Measurements from ENCODE around the gene TXN2.
"Not testable (repeated sequence)": the region's sequence is repeated elsewhere in the genome, so short reads cannot be mapped to it uniquely, and the experiment has no call there.

TXN2 gene

GRCh38 chr22:36481393-36482168, at the start of gene TXN2:
Gene TXN2 (minus strand): TSS chr22:36481640. CDS start chr22:36480837, 803 bp downstream.
- DNase-seq (ENCODE audit: low read depth): peak; percentile 91

DNA sequence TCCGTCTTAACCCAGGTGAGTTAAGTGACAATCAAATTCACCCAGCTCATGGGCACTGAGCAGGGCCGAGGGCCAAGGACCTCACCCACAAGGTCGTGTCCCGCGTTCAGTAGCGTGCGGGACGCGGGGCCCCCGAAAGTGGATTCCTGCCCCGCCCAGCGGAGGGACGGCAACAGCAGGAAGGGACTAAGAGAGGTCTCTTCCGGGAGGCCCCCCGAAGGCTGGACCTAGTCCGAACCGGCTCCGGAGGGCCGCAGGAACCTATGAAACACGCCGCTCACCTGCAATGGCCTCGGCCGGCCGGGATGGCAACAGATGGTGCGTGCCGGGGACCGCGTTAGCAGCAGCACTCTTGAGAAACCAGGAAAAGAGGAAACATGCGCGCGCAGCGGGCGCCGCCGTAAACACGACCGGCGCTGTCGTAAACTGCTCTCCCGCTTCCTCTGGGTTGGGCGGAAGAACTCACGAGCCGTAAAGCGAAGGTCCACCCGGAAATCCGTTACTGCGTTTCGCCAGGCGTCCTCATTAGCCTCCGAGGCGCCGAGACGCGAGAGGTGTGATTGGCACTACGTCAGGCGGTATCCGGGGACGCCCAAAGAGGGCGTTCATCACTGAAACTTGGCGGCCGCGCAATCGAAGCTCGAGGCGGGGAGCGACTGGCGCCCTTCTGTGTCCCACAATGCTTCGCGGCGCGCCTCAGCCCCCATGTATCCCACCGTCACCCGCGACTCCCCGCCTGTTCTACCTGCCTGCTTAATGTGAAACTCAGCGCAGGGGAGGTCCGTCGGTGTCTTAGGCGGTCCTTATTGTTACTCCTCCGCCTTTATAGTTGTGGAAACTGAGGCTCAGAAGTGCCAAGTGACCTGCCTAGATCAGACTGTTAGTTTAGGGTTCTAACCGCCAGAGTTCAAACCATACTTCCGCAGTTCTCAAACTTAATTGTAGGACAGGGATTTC, 47.6 kb upstream of the TXN2 start, which contains the start of gene EIF3D:
Gene EIF3D, minus strand, starts transcription at position 372 of the 957 bp plus-strand sequence. CDS start 3,045 bp downstream, outside the sequence.
- DNase-seq (ENCODE audit: low read depth): peak; percentile 96

GRCh38 chr22:36528341-36528740, 46.9 kb upstream of the TXN2 start:
- no peak for DNase-seq (ENCODE audit: low read depth)

DNA sequence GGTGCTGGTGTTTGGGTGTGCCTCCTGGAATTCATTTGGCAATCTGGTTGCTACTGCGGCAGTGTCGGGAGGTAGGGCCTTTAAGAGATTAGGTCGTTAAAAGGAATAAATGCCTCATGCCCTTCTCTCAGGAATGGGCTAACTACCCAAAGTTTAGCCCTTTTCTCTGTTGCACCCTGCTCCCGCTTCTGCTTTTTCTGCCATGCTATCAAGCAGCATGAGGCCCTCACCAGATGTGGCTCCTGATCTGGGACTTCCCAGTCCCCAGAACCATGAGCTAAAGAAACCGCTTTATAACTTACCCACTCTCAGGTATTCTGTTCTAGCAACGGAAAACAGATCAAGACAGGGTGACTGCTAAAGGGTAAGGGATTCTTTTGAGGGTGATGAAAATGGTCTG, 41.2 kb upstream of the TXN2 start:
- no peak for DNase-seq (ENCODE audit: low read depth)

- no peak for DNase-seq (ENCODE audit: low read depth)
Measured at GRCh38 chr22:36520423-36520822, 39.0 kb upstream of the TXN2 start.

DNA sequence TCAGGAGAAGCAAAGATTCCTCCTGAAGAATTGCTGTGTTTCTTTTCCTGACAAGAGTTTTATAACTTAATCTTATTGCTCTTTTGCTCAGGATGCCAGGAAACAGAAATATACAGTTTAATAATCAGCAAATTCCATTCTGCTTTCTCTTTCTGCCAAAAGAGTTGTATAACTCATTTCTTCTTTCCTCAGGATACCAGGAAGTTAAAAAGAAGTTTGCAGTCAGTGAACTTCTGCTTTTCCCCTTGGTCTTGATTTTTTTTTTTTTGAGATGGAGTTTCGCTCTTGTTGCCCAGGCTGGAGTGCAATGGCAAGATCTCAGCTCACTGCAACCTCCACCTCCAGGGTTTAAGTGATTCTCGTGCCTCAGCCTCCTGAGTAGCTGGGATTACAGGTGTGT, 38.5 kb upstream of the TXN2 start:
- not testable (repeated sequence) for DNase-seq (ENCODE audit: low read depth)

DNA sequence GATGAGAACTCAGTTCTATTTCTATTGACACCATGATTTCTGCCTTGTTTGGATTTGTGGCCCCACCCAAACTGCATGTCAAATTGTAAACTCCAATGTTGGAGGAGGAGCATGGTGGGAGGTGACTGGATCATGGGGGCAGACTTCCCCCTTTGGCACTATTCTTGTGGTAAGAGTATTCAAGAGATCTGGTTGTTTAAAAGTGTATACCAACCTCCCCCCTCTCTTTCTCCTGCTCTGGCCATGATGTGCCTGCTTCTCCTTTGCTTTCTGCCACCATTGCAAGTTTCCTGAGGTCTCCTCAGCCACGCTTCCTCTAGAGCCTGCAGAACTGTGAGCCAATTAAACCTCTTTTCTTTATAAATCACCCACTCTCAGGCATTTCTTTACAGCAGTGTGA, 33.3 kb upstream of the TXN2 start:
- no peak for DNase-seq (ENCODE audit: low read depth)

DNA sequence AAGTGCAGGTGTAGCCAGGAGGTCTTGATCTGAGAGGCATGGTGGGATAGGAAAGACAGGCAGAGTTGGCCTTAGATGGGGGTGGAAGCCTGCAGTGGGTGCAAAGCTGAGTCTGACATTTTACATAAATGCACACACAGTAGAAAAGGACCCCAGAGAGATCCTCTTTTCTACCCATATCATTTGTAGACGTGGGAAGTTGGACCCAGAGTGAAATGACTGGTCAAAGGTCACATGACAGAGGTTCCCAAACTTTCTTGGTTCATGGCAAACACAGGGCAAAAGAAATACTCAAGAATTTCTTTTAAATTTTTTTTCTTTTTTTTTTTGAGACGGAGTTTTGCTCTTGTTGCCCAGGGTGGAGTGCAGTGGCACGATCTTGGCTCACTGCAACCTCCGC, 31.6 kb upstream of the TXN2 start:
- no peak for DNase-seq (ENCODE audit: low read depth)

- no peak for DNase-seq (ENCODE audit: low read depth)
Measured at GRCh38 chr22:36512333-36512732, 30.9 kb upstream of the TXN2 start.

- DNase-seq (ENCODE audit: low read depth): no peak
Measured at GRCh38 chr22:36510966-36511881, 29.8 kb upstream of the TXN2 start.

DNA sequence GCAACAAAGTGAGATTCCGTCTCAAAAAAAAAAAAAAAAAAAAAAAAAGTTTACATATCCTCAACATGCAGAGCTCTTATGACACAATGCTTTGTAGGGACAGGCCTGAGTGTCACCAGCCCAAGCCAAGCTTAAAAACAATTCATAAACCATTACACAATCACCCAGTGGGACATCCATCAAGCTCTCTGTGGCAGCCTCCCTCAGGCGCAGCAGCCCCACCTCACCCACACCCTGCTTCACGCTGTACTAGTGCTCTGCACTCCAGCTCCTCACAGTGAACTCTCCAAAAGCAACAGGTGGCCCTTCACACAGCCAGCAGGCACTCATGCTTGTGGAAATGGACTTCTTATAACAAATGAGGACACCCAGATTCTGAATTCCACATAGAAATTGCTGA, 28.9 kb upstream of the TXN2 start:
- DNase-seq (ENCODE audit: low read depth): no peak

DNA sequence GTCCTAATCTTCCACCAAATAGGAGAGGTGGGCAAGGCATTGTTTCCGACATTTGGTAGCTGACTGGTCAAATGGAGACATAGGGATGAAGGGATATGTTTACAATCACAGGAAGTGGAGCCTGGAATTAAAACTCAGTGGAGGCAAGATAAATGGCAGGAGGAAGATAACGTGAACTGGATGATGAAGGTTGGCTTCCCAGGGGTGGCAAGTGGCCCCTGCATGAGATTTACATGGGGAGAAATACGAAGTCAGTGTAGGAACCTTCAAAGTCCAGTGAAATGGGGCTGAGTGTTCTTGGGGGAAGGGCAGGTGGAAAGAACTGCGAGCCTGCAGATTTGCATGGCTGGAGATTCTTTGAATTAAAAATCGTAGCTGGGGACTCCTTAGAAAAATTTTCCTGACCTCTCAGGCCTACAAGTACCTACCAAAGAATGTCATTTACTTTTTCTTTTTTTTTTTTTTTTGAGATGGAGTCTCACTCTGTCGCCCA, 26.1 kb upstream of the TXN2 start:
- DNase-seq (ENCODE audit: low read depth): no peak

DNA sequence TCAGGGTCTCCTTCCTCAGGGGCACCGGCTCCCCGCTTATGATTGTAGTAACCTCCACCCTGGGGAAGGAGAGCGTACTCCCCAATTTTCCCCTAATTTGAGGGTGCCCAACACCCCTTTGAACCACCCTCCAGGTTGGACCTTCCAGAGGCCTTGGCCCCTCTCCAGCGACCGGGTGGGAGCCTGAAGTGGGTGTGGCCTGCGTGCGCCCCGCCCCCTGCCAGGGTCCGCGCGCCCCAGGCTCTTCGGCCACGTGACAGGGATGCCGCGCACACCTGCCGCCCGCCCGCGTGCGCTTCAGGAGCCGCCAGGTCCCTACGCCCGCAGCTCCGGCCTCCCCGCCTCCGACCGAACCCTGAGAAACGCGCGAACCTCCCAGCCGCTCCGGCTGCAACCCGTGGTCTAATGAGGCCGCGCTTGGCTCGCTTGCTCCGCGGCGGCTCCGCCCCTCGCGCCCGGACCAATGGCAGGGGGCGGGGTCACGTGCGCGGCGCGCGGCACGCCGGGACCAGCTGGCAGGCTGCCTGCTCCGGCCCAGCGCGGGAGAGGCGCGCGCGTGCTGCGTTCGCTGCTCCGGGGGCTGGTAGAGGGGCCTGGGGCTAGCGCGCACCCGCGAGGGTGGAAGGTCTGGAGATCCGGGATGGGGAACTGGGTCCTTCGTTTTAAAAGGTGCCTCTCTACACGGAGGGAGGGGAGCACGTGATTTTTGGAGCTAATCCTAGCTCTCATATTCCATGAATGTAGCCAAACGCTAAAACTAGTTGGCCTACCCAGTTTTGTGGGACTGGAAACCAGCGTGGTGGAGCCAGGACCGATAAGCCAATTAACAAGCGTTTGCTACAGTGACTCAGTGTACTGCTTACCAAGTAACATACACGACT, 25.4 kb upstream of the TXN2 start, which contains the start of gene FOXRED2:
Gene FOXRED2, minus strand, starts transcription at position 404 of the 881 bp plus-strand sequence. CDS start 618 bp downstream, outside the sequence.
- DNase-seq (ENCODE audit: low read depth): peak; percentile 84

DNA sequence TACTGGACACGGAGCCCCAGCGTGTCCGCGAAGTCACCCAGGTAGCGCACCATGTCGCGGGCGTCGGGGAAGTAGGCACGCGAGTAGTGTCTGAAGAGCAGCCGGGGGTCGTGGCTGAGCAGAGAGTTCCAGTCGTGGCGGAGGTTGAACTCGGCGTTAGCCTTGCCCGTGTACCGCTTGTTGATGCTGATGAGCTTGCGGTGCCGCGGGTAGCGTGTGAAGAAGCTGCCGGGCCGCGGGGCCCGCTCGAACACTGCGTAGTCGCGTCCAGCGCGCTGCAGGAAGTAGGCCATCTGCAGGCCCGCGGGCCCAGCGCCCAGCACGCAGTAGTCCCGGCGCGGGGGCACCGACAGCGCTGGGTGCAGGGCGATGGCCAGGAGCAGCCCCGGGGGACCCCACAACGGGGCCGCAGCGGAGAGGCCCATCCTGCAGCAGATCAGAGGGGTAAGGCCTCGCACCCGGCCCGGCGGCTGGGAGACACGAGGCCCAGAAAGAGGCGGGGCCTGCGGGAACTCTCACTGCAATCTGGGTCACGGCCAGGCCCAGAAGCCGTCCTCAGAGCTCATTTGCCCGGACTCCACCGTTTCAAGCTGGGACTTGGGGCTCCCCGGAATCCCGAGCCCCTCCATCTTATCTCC, 24.7 kb upstream of the TXN2 start:
- no peak for DNase-seq (ENCODE audit: low read depth)

DNA sequence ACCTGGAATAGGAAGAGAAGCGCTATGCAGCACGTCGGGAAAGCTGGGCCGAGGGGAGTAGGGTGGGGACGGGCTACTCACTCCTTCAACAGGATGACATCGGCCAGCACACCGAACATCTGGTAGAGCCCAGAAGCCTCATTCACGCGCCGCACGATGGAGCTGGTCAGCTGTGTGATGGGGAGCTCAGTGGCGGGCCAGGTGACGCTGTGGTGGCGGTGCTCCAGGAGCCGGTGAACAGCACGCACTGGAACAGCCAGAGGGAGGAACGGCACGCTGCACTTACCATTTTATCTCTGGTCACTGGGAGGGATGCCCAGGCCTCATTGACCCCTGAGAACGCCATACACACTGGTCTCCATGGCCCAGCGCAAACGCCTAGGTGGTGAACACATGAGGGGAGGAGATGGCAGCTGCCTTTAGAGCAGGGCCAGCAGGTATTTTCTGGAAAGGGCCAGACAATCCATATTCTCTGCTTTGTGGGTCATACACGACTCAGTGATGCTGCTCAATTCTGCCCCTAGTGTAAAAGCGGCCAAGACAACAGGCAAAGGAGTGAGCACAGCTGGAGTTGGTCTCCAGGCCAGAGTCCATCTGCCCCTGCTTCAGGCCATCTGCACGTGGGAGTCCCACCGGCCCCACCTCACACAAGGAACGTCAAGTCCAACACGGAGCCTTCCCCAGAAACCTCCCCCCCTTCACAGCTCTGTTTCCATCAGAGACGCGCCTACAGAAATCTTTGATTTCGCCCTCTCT, 16.6 kb upstream of the TXN2 start:
- no peak for DNase-seq (ENCODE audit: low read depth)

GRCh38 chr22:36493690-36494110, 12.3 kb upstream of the TXN2 start:
- no peak for DNase-seq (ENCODE audit: low read depth)

DNA sequence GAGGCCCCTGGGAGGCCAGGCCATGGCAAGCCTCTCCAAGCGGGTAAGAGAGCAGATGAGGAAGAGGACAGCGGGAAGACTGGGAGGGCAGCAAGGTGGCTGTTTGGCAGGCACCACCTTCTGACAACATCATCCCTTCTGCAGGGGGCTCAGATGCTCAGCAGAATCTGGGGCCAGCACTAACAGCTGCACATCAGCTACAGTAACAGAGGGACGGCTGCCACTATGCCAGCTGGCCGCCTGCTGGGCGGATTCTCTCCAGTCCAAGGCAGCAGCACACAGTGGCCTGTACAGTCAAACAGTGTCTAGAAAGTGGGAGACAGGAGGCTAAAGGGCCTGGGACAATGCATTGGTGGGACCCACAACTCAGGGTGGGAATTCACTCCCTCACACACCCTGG, 10.7 kb upstream of the TXN2 start:
- DNase-seq (ENCODE audit: low read depth): no peak

GRCh38 chr22:36491155-36491554, 9.7 kb upstream of the TXN2 start:
- no peak for DNase-seq (ENCODE audit: low read depth)

Data from activated T-helper 1 cell treated with Interleukin-2 at 50 U/mL for 16 hours (primary cell).